Endothelial cell (in vitro differentiated cells): ENCODE results near the gene DBT. TPM values are rescaled to one million over a fixed set of nuclear protein-coding genes. Genes with fewer than 3 reads are reported as not detected.

Experiments
- DNase-seq: peaks from one replicate; pipeline ENCODE4 v3.0.0; 2021; ENCODE audit warnings: low spot score
- H3K27ac Mint-ChIP-seq: one replicate; pipeline ENCODE4 v1.8.0; 2021; ENCODE audit warnings: mixed read lengths, inconsistent platforms; ENCODE audit not compliant: unreplicated experiment
- H3K27me3 Mint-ChIP-seq: one replicate; pipeline ENCODE4 v1.8.0; 2021; ENCODE audit warnings: mild to moderate bottlenecking, moderate library complexity, mixed read lengths, inconsistent platforms; ENCODE audit not compliant: unreplicated experiment
- H3K36me3 Mint-ChIP-seq: one replicate; pipeline ENCODE4 v1.8.0; 2021; ENCODE audit warnings: mild to moderate bottlenecking, low read depth, mixed read lengths, inconsistent platforms; ENCODE audit not compliant: unreplicated experiment
- H3K4me1 Mint-ChIP-seq: one replicate; pipeline ENCODE4 v1.8.0; 2021; ENCODE audit warnings: mild to moderate bottlenecking, mixed read lengths, inconsistent platforms; ENCODE audit not compliant: unreplicated experiment
- H3K4me3 Mint-ChIP-seq: one replicate; pipeline ENCODE4 v1.8.0; 2021; ENCODE audit warnings: mild to moderate bottlenecking, mixed read lengths, inconsistent platforms; ENCODE audit not compliant: unreplicated experiment
- H3K9me3 Mint-ChIP-seq: one replicate; pipeline ENCODE4 v1.8.0; 2021; ENCODE audit warnings: mixed read lengths, inconsistent platforms; ENCODE audit not compliant: unreplicated experiment
- CTCF ChIP-seq: fragments of 200-600 bp; sonication (generic); IDR thresholded peaks from one replicate; pipeline ENCODE4 v1.5.0; 2021; ENCODE audit warnings: antibody characterized with exemption; ENCODE audit not compliant: unreplicated experiment
- total RNA-seq: library from RNA; stranded (reverse); fragmentation: NEBNext Ultra II Directional; extraction: Animal tissue kit (Norgen Biotek cat#: 25700); gene quantifications from one replicate; pipeline ENCODE4 v1.2.1, GENCODE V29; 2021; ENCODE audit not compliant: unreplicated experiment

Gene DBT
- total RNA-seq, 1 donor from 2014 or later: 8.7 TPM

GRCh38 chr1:100198596-100198995, 51.0 kb downstream of the DBT start:
- Mint-ChIP-seq H3K4me3 (no peak overlapping the region), H3K9me3 (no peaks in the 10 kb centered on the region), H3K27ac (no peak overlapping the region), H3K36me3 (peaks cover 14% of the 10 kb centered on the region), H3K27me3 (no peaks in the 10 kb centered on the region), H3K4me1 (peaks cover 7% of the 10 kb centered on the region)
- no peak for TF ChIP-seq CTCF
- no peak for DNase-seq

GRCh38 chr1:100188617-100189016, 61.0 kb downstream of the DBT start:
- Mint-ChIP-seq H3K27ac (no peak overlapping the region), H3K36me3 (peaks cover 4% of the 10 kb centered on the region), H3K27me3 (no peaks in the 10 kb centered on the region), H3K4me3 (no peak overlapping the region), H3K4me1 (no peaks in the 10 kb centered on the region), H3K9me3 (no peaks in the 10 kb centered on the region)
- no peak for DNase-seq
- TF ChIP-seq CTCF: no peak

GRCh38 chr1:100187912-100188311, 61.7 kb downstream of the DBT start:
- DNase-seq: no peak

GRCh38 chr1:100184536-100184935, 65.1 kb downstream of the DBT start:
- Mint-ChIP-seq H3K36me3 (peaks cover 4% of the 10 kb centered on the region), H3K27me3 (no peaks in the 10 kb centered on the region), H3K4me1 (no peaks in the 10 kb centered on the region), H3K9me3 (no peaks in the 10 kb centered on the region), H3K27ac (no peak overlapping the region), H3K4me3 (no peak overlapping the region)
- no peak for DNase-seq
- TF ChIP-seq CTCF: no peak

More at GRCh38 chr1:100187912-100188311, 61.7 kb downstream of the DBT start:
- no peak overlapping the region for H3K27ac Mint-ChIP-seq
- H3K4me3 Mint-ChIP-seq: no peak overlapping the region
- peaks cover 4% of the 10 kb centered on the region for H3K36me3 Mint-ChIP-seq
- H3K9me3 Mint-ChIP-seq: no peaks in the 10 kb centered on the region
- no peaks in the 10 kb centered on the region for H3K27me3 Mint-ChIP-seq
- H3K4me1 Mint-ChIP-seq: no peaks in the 10 kb centered on the region
- TF ChIP-seq CTCF: no peak

GRCh38 chr1:100183370-100183769, 66.3 kb downstream of the DBT start:
- Mint-ChIP-seq H3K27me3 (no peaks in the 10 kb centered on the region), H3K4me1 (no peaks in the 10 kb centered on the region), H3K27ac (no peak overlapping the region), H3K36me3 (peaks cover 4% of the 10 kb centered on the region), H3K9me3 (no peaks in the 10 kb centered on the region), H3K4me3 (no peak overlapping the region)
- DNase-seq: no peak
- no peak for TF ChIP-seq CTCF
